ENCODE measurements around the gene CTDSP2. TPM values are rescaled to one million over a fixed set of nuclear protein-coding genes. Genes with fewer than 3 reads are reported as not detected.

Gene CTDSP2
- total RNA-seq = 171 and 179 TPM in 2 replicates
- long read RNA-seq, full-length matches to known transcripts = 2 of 86 reads
- long read RNA-seq, partial matches to known transcripts = 4 of 86 reads
- long read RNA-seq, other reads (novel, unspliced or antisense) = 80 of 86 reads

GRCh38 chr12:57846577-57847319 lies at the start of gene CTDSP2:
TSS of gene CTDSP2 (minus strand) at chr12:57846729. CDS start at chr12:57846435, 294 bp downstream.
- peak within 1 kb of the TSS; percentile 89 for H3K27ac Mint-ChIP-seq (ENCODE audit: unreplicated experiment)
- peaks cover 2% of the 10 kb centered on the region for H3K36me3 Mint-ChIP-seq (ENCODE audit: unreplicated experiment)
- peak; percentile 100 for DNase-seq (ENCODE audit: extremely low spot score, unreplicated experiment)
- peaks cover 3% of the 10 kb centered on the region for H3K27me3 Mint-ChIP-seq (ENCODE audit: unreplicated experiment)
- peak; percentile 15 for TF ChIP-seq CTCF (IDR thresholded peaks at IDR 0.05)
- no peaks in the 10 kb centered on the region for H3K9me3 Mint-ChIP-seq (ENCODE audit: unreplicated experiment)
- peaks cover 40% of the 10 kb centered on the region for H3K4me1 Mint-ChIP-seq (ENCODE audit: unreplicated experiment)
- H3K4me3 Mint-ChIP-seq (ENCODE audit: unreplicated experiment) = peak within 1 kb of the TSS; percentile 83

GRCh38 chr12:57896115-57896433 lies 49.5 kb upstream of the CTDSP2 start:
- peak overlapping the region; percentile 65 for H3K4me3 Mint-ChIP-seq (ENCODE audit: unreplicated experiment)

GRCh38 chr12:57895389-57896114 lies 49.0 kb upstream of the CTDSP2 start:
- Mint-ChIP-seq H3K9me3 (ENCODE audit: unreplicated experiment) (no peaks in the 10 kb centered on the region), H3K36me3 (ENCODE audit: unreplicated experiment) (no peaks in the 10 kb centered on the region), H3K4me1 (ENCODE audit: unreplicated experiment) (peaks cover 75% of the 10 kb centered on the region), H3K27me3 (ENCODE audit: unreplicated experiment) (no peaks in the 10 kb centered on the region), H3K27ac (ENCODE audit: unreplicated experiment) (peak overlapping the region; percentile 99), H3K4me3 (ENCODE audit: unreplicated experiment) (peak overlapping the region; percentile 65)
- no peak for TF ChIP-seq CTCF (IDR thresholded peaks at IDR 0.05)
- no peak for DNase-seq (ENCODE audit: extremely low spot score, unreplicated experiment)

More at GRCh38 chr12:57896115-57896433, 49.5 kb upstream of the CTDSP2 start:
- peak; percentile 20 for TF ChIP-seq CTCF (IDR thresholded peaks at IDR 0.05)
- H3K36me3 Mint-ChIP-seq (ENCODE audit: unreplicated experiment) = no peaks in the 10 kb centered on the region
- no peaks in the 10 kb centered on the region for H3K9me3 Mint-ChIP-seq (ENCODE audit: unreplicated experiment)
- H3K27ac Mint-ChIP-seq (ENCODE audit: unreplicated experiment) = peak overlapping the region; percentile 99
- no peak for DNase-seq (ENCODE audit: extremely low spot score, unreplicated experiment)
- H3K4me1 Mint-ChIP-seq (ENCODE audit: unreplicated experiment) = peaks cover 75% of the 10 kb centered on the region
- H3K27me3 Mint-ChIP-seq (ENCODE audit: unreplicated experiment) = no peaks in the 10 kb centered on the region

- Mint-ChIP-seq H3K4me1 (ENCODE audit: unreplicated experiment) (peaks cover 81% of the 10 kb centered on the region), H3K9me3 (ENCODE audit: unreplicated experiment) (no peaks in the 10 kb centered on the region), H3K4me3 (ENCODE audit: unreplicated experiment) (peak overlapping the region; percentile 51), H3K27me3 (ENCODE audit: unreplicated experiment) (no peaks in the 10 kb centered on the region), H3K27ac (ENCODE audit: unreplicated experiment) (peak overlapping the region; percentile 99), H3K36me3 (ENCODE audit: unreplicated experiment) (no peaks in the 10 kb centered on the region)
- TF ChIP-seq CTCF (IDR thresholded peaks at IDR 0.05) = no peak
- no peak for DNase-seq (ENCODE audit: extremely low spot score, unreplicated experiment)
These were observed 48.1 kb upstream of the CTDSP2 start for GRCh38 chr12:57894399-57895292.
